DND-41 (cell line): ENCODE results near the gene TJP3.

ENCODE experiments used
- ATAC-seq: fragments of 200-7000 bp; cut with Tn5 transposase; 3 replicates; pipeline ENCODE4 v1.9.1; 2021; ENCODE audit warnings: low read depth; ENCODE audit not compliant: insufficient read depth
- DNase-seq: peaks from one replicate; pipeline ENCODE4 v3.0.0-alpha.2; 2020
- H2AFZ ChIP-seq: 2 replicates; pipeline ENCODE4 v1.6.0; 2012; ENCODE audit warnings: low read depth, low read length
- H3K27ac ChIP-seq: 2 replicates; pipeline ENCODE4 v1.5.1; 2012; ENCODE audit warnings: low read length, inconsistent platforms
- H3K27me3 ChIP-seq: fragments of 200-600 bp; sonication (generic); 2 replicates; pipeline ENCODE4 v1.6.0; 2012; ENCODE audit warnings: low read length, mild to moderate bottlenecking, inconsistent platforms; ENCODE audit not compliant: insufficient read depth, poor library complexity
- H3K36me3 ChIP-seq: 2 replicates; pipeline ENCODE4 v1.5.1; 2012; ENCODE audit warnings: low read length, inconsistent platforms; ENCODE audit not compliant: insufficient read depth
- H3K4me1 ChIP-seq: 2 replicates; pipeline ENCODE4 v1.5.1; 2012; ENCODE audit warnings: mild to moderate bottlenecking, low read length; ENCODE audit not compliant: insufficient read depth
- H3K4me2 ChIP-seq: 2 replicates; pipeline ENCODE4 v1.6.0; 2012; ENCODE audit warnings: mild to moderate bottlenecking, moderate library complexity, low read length, inconsistent platforms; ENCODE audit not compliant: insufficient read depth
- H3K4me3 ChIP-seq, 2 experiments: fragments of 200-600 bp in 1 of 2; shearing (Covaris generic) in 1 of 2; 2 replicates each; pipeline ENCODE4 v1.5.1; 2012 to 2016; ENCODE audit warnings: inconsistent platforms in 2 of 2, low read length in 2 of 2, mild to moderate bottlenecking in 2 of 2, low read depth in 1 of 2, moderate library complexity in 1 of 2
- H3K79me2 ChIP-seq: 2 replicates; pipeline ENCODE4 v1.6.0; 2012; ENCODE audit warnings: low read length, inconsistent platforms; ENCODE audit not compliant: insufficient read depth
- H3K9ac ChIP-seq: 2 replicates; pipeline ENCODE4 v1.6.0; 2012; ENCODE audit warnings: low read depth, mild to moderate bottlenecking, inconsistent platforms, low read length, moderate library complexity
- H3K9me3 ChIP-seq: 2 replicates; pipeline ENCODE4 v1.5.1; 2012; ENCODE audit warnings: low read length, moderate library complexity, mild to moderate bottlenecking, inconsistent platforms; ENCODE audit not compliant: insufficient read depth, severe bottlenecking
- H4K20me1 ChIP-seq: 2 replicates; pipeline ENCODE4 v1.6.0; 2012; ENCODE audit warnings: low read length; ENCODE audit not compliant: insufficient read depth
- CTCF ChIP-seq: IDR thresholded peaks from 2 replicates; pipeline ENCODE4 v1.5.1; 2012; ENCODE audit warnings: borderline replicate concordance, low read length, moderate library complexity, mild to moderate bottlenecking; ENCODE audit not compliant: poor library complexity, severe bottlenecking; ENCODE audit errors: extremely low read depth
- EZH2 ChIP-seq: IDR thresholded peaks from 3 replicates; pipeline ENCODE4 v1.6.1; 2012; ENCODE audit warnings: borderline replicate concordance, low read depth, mild to moderate bottlenecking, moderate library complexity, low read length, inconsistent platforms; ENCODE audit not compliant: severe bottlenecking

TJP3 gene

GRCh38 chr19:3746371-3747056 lies 38.3 kb downstream of the TJP3 start:
- no peak for DNase-seq
- TF ChIP-seq CTCF: no peak
- no peak for TF ChIP-seq EZH2
- H2AFZ ChIP-seq: no peak overlapping the region
- H3K27ac ChIP-seq: no peak overlapping the region
- ATAC-seq: no peak
- no peaks in the 10 kb centered on the region for H4K20me1 ChIP-seq
- no peak overlapping the region for H3K9ac ChIP-seq
- H3K4me2 ChIP-seq: no peak overlapping the region
- no peaks in the 10 kb centered on the region for H3K4me1 ChIP-seq
- H3K4me3 ChIP-seq: no peak overlapping the region
- H3K36me3 ChIP-seq: peaks cover 22% of the 10 kb centered on the region
- H3K27me3 ChIP-seq: no peaks in the 10 kb centered on the region
- no peaks in the 10 kb centered on the region for H3K9me3 ChIP-seq
- no peaks in the 10 kb centered on the region for H3K79me2 ChIP-seq

- ATAC-seq (no peak), DNase-seq (no peak)
- Histone ChIP-seq H3K27ac (no peak overlapping the region), H3K27me3 (no peaks in the 10 kb centered on the region), H3K4me2 (no peak overlapping the region), H3K79me2 (no peaks in the 10 kb centered on the region), H3K9ac (no peak overlapping the region), H3K36me3 (peaks cover 32% of the 10 kb centered on the region), H3K9me3 (no peaks in the 10 kb centered on the region), H3K4me1 (no peaks in the 10 kb centered on the region), H4K20me1 (no peaks in the 10 kb centered on the region), H3K4me3 (no peak overlapping the region), H2AFZ (no peak overlapping the region)
- TF ChIP-seq CTCF: no peak
- no peak for TF ChIP-seq EZH2
Measured at GRCh38 chr19:3748965-3749364, 40.8 kb downstream of the TJP3 start.

- Histone ChIP-seq H3K36me3 (peaks cover 36% of the 10 kb centered on the region), H3K9ac (no peak overlapping the region), H3K4me1 (no peaks in the 10 kb centered on the region), H3K4me2 (no peak overlapping the region), H4K20me1 (no peaks in the 10 kb centered on the region), H3K27ac (no peak overlapping the region), H3K79me2 (no peaks in the 10 kb centered on the region), H2AFZ (no peak overlapping the region), H3K4me3 (no peak overlapping the region), H3K9me3 (no peaks in the 10 kb centered on the region), H3K27me3 (no peaks in the 10 kb centered on the region)
- no peak for ATAC-seq
- no peak for DNase-seq
- no peak for TF ChIP-seq EZH2
Measured at GRCh38 chr19:3750211-3750610, 42.0 kb downstream of the TJP3 start.

GRCh38 chr19:3751236-3751635 lies 43.1 kb downstream of the TJP3 start:
- H3K4me1 ChIP-seq: no peaks in the 10 kb centered on the region
- no peak overlapping the region for H3K4me3 ChIP-seq
- no peak overlapping the region for H3K9ac ChIP-seq
- H2AFZ ChIP-seq: no peak overlapping the region
- ATAC-seq (no peak), DNase-seq (no peak)
- TF ChIP-seq CTCF (no peak), EZH2 (no peak)
- H4K20me1 ChIP-seq: no peaks in the 10 kb centered on the region
- H3K9me3 ChIP-seq: no peaks in the 10 kb centered on the region
- H3K27me3 ChIP-seq: no peaks in the 10 kb centered on the region
- H3K27ac ChIP-seq: no peak overlapping the region
- H3K79me2 ChIP-seq: no peaks in the 10 kb centered on the region
- no peak overlapping the region for H3K4me2 ChIP-seq
- H3K36me3 ChIP-seq: peaks cover 36% of the 10 kb centered on the region
